GM21528 (cell line): Measurements from ENCODE around the gene SLC35B1.
"Not testable (repeated sequence)": the region's sequence is repeated elsewhere in the genome, so short reads cannot be mapped to it uniquely, and the experiment has no call there.

Experiments used
- ATAC-seq: cut with Tn5 transposase; IDR thresholded peaks from one replicate; pipeline ENCODE4 v1.9.1; 2021; ENCODE audit warnings: mild to moderate bottlenecking, moderate library complexity; ENCODE audit not compliant: unreplicated experiment, low FRiP score

Gene SLC35B1

DNA sequence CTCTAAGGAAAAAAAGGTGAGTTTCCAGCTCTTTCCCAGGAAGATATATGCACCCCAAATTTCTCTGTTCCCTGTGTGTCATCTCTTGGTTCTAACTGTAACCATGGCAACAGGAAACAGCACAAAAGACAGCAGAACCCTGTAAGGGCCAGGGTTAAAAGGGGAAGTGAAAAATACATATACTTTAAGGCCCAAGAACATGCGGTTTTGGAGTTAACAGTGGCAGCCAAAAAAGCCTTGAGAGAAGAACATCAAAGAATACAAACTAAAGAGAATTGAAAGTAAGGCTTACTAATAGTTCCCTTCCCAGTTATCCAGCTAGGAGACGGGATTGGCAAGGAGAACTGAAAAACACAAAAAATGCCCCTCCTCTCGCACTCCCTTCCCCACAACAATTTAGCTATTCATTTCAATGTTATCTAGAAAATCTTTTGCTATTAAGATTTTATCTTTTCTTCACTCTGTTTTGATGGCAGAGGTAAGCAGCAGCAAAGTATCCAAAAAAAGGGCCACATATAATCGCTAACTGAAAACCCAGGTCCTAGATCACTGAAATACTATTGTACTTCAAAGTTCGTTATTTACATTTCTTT lies 31.4 kb downstream of the SLC35B1 start:
- peak; percentile 58 for ATAC-seq

DNA sequence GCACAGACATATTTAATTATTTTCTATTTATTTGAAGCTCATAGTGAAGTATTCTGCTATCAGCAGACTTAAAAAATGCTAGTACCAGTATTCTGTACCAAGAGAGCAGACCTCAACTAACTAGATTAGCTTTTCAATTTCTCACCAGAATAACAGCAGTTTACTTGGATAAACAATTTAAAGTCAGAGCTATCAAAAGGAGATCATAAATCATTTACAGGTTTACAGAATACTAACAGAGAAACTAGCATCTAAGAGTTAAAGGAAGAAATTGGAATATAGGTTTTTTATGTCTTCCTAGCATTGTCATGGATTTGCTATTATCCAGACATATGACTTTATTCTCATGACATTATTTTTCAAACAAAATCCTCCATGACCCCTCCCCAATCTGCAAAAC lies 33.3 kb downstream of the SLC35B1 start:
- no peak for ATAC-seq

DNA sequence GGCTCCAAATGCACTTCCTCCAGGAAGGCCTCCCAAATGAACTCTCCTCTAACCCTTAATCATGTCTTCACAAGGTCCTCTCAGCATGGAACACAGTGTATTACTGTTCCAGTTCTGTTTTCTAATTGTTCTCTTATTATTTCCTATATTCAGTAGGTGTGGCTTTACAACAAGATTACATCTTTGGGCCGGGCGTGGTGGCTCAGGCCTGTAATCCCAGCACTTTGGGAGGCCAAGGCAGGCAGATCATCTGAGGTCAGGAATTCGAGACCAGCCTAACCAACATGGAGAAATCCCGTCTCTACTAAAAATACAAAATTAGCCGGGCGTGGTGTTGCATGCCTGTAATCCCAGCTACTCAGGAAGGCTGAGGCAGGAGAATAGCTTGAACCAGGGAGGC lies 34.1 kb downstream of the SLC35B1 start:
- ATAC-seq, result not testable (repeated sequence)

GRCh38 chr17:49670641-49671040 lies 37.1 kb downstream of the SLC35B1 start:
- no peak for ATAC-seq

- no peak for ATAC-seq
Measured at GRCh38 chr17:49670002-49670401, 37.8 kb downstream of the SLC35B1 start.

DNA sequence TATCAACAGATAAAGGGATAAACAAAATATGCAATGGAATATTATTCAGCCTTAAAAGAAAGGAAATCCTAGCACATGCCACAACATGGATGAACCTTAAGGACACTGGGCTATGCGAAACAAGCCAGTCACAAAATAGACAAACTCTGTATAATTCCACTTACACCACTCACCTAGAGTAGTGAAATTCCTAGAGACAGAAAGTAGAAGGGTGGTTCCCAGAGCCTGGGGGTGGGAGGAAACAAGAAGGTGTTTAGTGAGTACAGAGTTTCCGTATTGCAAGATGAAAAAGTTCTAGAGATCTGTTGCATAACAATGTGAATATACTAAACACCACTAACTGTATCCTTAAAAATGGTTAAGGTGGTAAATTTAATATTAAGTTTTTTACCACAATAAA lies 39.9 kb downstream of the SLC35B1 start:
- no peak for ATAC-seq

DNA sequence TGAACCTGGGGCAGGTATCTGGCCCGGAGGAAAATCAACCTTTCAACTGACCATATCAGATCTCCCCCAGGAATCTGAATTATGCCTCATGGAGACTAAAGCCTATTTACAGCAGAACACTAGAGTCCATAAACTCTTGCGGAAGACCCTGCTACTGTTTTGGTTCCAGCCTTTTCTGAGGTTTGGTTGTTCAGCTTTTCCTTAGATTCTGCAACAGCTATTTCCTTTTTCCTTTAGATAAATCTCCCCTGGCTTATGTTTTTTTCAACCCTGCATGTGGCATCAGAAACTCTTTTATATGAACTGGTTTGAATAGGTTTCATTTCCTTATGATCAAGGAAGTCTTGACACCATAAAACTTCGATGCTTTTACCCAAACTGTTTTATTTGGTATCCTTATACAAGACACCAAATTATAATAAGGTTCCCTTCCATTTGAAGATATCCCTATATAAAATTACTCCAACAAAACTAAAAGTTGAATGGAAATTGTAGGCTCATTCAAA lies 43.0 kb downstream of the SLC35B1 start:
- ATAC-seq, result no peak

- ATAC-seq, result no peak
Measured at GRCh38 chr17:49659661-49660382, 47.9 kb downstream of the SLC35B1 start.

DNA sequence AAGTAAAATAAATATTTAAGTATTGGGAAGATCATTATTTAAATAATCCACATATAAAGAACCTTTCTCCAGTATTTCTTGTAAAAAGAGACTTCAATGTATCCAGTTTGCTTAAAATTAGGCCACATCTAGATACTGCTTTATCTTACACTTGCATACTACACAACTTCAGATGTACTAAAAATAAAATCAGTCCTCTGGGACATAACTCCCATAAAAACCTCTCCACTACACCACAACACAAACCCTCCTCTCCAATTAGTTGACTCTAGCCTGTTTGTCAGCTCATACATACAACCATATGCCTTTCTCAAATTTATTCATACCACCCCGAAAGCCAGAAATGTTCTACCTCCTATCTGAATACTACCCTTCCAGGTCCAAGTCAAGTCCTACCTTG lies 51.5 kb downstream of the SLC35B1 start:
- ATAC-seq, result no peak
